HG03520 (cell line): Measurements from ENCODE around the gene MRPS7.

ENCODE experiments used
- ATAC-seq: cut with Tn5 transposase; IDR thresholded peaks from one replicate; pipeline ENCODE4 v1.9.1; 2021; ENCODE audit warnings: mild to moderate bottlenecking, moderate library complexity; ENCODE audit not compliant: unreplicated experiment

The MRPS7 gene

GRCh38 chr17:75261336-75262111 is at the start of gene MRPS7, which contains the start of gene GGA3:
TSS of gene MRPS7 (plus strand) at chr17:75261879. CDS start at chr17:75261901, 22 bp downstream.
TSS of gene GGA3 (minus strand) at chr17:75261606. CDS start at chr17:75261587, 19 bp downstream.
- ATAC-seq, result peak; percentile 91

DNA sequence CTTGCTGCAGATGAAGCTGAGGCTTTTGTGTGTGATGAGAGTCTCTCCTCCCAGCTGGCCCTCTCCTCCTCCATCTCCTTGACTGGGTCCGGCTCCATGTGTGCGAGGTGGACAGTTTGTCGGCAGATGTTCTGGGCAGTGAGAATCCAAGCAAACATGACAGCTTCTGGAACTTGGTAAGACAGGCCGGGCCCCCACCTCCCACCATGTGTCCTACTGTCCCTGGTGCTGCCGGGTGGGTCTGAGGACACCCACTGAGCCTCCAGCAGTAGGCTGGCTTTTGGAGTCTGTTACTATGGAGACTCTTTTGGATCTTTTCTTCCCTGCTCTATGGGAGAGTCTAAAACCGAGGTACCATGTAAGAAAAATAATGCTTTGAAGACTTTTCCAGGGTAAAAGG is 43.5 kb upstream of the MRPS7 start:
- no peak for ATAC-seq

DNA sequence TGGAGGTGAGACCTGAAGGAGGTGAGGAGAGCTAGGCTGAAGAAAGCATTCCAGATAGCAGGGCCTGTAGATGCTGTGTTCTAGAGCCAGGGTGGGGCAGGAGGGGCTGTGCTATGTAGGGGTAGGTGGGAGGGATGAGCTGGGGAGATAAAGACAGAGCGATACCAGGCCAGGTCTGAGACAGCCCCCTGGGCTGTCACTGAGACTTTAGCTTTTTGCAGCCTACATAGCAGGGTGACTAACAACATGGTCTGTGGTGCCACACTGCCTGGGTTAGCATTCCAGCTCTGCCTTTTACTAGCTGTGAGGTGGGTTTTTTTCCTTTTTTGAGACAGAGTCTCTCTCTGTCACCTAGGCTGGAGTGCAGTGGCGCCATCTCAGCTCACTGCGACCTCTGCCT is 41.9 kb upstream of the MRPS7 start:
- ATAC-seq, result no peak

- ATAC-seq, result no peak
These were observed 36.7 kb upstream of the MRPS7 start for GRCh38 chr17:75225016-75225415.

DNA sequence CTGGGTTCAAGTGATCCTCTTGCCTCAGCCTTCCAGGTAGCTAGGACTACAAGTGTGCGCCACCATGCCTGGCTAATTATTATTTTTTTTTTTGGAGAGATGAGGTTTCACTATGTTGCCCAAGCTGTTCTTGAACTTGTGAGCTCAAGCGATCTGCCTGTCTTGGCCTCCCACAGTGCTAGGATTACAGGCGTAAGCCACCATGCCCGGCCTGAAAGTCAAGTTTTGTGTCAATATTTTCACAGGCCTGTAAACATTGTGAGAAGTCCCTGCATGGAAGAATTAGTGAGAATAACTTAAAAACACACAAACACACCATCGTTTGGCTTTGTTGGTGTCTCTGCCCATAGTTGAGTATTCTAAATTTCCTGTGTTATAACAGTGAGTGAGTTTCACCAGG is 34.0 kb upstream of the MRPS7 start:
- no peak for ATAC-seq

GRCh38 chr17:75228305-75228704 is 33.4 kb upstream of the MRPS7 start:
- ATAC-seq, result no peak

GRCh38 chr17:75228847-75229246 is 32.8 kb upstream of the MRPS7 start:
- ATAC-seq, result no peak

GRCh38 chr17:75231071-75231470 is 30.6 kb upstream of the MRPS7 start:
- ATAC-seq, result no peak

DNA sequence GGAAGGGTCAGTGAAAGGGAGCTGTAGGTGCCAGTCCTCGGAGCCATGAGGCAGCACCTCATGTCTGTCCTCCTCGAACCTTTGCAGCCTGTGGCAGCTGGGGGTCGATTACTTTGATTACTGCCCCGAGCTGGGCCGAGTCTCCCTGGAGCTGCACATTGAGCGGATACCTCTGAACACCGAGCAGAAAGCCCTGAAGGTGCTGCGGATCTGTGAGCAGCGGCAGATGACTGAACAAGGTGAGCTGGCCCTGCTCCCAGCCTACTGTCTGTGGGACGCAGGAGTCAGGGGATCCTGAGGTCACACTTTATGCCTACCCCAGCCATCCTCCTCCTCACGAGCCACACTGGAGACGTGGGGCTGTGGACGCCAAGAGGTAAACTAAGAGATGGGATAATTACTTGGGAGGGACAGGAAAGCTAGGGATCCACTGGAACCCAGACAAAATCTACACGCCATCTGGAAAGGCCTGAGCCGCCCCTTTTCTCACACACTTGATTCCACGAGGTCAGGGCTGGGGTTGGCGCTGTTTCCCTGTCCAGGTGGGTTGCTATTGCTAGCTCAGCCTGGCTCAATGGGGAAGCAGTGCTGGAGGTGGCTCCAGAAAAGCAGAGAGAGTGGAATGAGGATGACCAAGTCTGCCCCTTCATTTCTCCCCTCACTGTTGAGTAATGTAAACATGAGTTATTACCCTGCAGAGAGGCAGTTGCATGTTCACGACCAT is 29.8 kb upstream of the MRPS7 start:
- no peak for ATAC-seq

- no peak for ATAC-seq
These were observed 28.9 kb upstream of the MRPS7 start for GRCh38 chr17:75232786-75233185.

- no peak for ATAC-seq
These were observed 24.3 kb upstream of the MRPS7 start for GRCh38 chr17:75237100-75238014.

- ATAC-seq, result no peak
These were observed 23.6 kb upstream of the MRPS7 start for GRCh38 chr17:75238020-75238580.

DNA sequence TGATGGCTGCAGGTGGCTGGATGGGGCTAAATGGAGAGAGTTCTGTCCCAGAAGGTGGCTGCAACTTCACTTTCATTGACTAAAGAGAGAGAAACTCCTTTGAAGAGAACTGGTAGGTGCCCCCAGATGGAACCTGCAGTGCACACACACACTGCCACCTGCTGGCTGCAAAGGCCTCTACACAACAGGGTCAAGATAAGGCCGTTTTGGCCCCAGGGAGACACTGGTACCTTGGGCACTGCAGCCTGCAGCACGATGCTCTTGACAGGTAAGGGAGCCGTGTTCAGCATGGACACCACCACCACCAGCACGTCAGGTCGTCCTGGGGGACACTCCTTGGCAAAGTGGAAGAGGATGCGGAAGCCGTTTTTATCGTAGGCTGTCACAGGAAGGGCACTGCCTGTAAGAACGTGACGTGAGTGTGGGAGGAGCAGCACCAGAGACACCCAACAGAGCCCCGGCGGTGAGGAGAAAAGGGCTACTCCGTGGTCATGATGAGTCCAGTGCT is 22.9 kb upstream of the MRPS7 start:
- ATAC-seq, result no peak

- no peak for ATAC-seq
These were observed 22.5 kb upstream of the MRPS7 start for GRCh38 chr17:75239214-75239613.

- no peak for ATAC-seq
These were observed 21.8 kb upstream of the MRPS7 start for GRCh38 chr17:75239778-75240393.

DNA sequence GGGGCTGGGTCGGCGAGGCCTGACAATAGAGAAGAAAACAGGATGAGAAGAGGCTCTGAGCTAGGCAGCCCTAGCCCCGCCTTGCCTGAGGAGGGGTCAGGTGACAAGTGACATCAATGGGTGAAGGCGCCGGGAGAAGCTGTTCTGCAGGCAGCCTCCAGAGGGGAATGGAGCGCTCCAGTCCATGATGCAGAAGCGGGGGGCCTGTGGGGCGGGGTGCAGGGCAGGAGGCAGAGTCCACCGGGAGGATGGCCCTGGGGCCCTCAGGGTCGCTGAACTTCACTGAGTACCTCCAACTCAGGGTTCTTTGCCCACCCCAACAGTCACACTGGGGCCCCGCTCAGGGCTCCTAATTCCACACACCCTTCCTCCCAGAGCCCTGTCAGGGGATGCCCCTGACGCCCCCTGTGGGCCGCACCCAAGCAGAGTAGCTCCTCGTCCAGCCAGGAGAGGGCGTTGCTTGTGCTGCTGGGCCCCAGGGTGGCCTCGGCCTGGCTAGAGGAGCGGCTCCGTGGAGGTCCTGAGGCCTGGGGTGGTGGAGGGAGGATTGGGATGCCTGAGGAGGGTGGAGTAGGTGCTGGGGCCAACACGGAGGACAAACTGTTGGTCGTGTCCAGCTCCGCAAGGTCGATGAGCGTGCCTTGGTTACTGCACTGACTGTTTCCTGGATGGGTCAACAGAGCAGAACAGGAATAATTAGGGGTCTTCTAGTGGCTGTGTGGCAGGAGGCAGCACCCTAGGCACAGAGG is 21.1 kb upstream of the MRPS7 start:
- no peak for ATAC-seq

GRCh38 chr17:75241143-75241430 is 20.6 kb upstream of the MRPS7 start:
- no peak for ATAC-seq

DNA sequence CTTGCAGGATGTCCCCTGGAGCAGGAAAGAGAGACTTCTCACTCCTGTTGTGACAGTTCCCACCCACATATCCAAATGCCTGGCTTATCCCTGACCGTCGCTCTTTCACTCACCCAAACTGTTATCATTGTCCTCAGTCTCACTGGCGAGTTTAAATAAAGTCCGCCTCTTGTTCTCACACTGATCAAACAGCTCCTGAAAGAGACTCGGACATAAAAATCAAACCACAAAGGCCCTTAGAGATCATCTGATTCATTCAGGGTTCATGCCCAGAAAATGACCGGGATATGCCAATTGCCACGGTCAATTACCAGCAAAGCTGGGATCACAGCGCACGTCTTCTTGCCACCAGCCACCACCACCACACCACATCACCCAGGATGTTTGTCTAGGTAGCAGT is 20.2 kb upstream of the MRPS7 start:
- ATAC-seq, result no peak

GRCh38 chr17:75241996-75242460 is 19.7 kb upstream of the MRPS7 start:
- no peak for ATAC-seq
